ENCODE data around the gene CSMD2.

The CSMD2 gene

GRCh38 chr1:33948291-33948690 lies 216.7 kb downstream of the CSMD2 start:
- Histone ChIP-seq H2AK5ac (ENCODE audit: low read length) (no peak overlapping the region), H3K79me1 (ENCODE audit: low read length) (no peaks in the 10 kb centered on the region), H3K4ac (ENCODE audit: low read depth, low read length) (no peak overlapping the region), H2BK15ac (replicated peaks; ENCODE audit: low read depth) (no peak overlapping the region), H3K4me2 (ENCODE audit: low read length) (no peak overlapping the region), H3K79me2 (ENCODE audit: control insufficient read depth, insufficient read depth, low read length) (no peaks in the 10 kb centered on the region), H3K56ac (ENCODE audit: low read length) (no peak overlapping the region), H3K4me3 (ENCODE audit: low read length) (no peak overlapping the region), H2BK120ac (ENCODE audit: low read depth, low read length) (no peak overlapping the region), H3K9ac (ENCODE audit: low read length) (no peak overlapping the region), H3K27me3 (ENCODE audit: insufficient read depth, low read length, poor library complexity) (no peaks in the 10 kb centered on the region), H3K23ac (ENCODE audit: low read length) (no peak overlapping the region), H3K27ac (ENCODE audit: low read depth, low read length) (no peak overlapping the region), H4K8ac (ENCODE audit: low read depth, low read length) (no peak overlapping the region), H4K5ac (ENCODE audit: low read length) (no peak overlapping the region), H3K18ac (ENCODE audit: low read length) (no peak overlapping the region), H3K36me3 (ENCODE audit: control insufficient read depth, insufficient read depth, low read length) (no peaks in the 10 kb centered on the region), H3K4me1 (ENCODE audit: control insufficient read depth, low read depth, low read length) (no peaks in the 10 kb centered on the region), H2BK5ac (ENCODE audit: low read length) (no peak overlapping the region)
- DNase-seq, result no peak
- no CpG with 5 or more reads among the region's 3 CpGs for WGBS (ENCODE audit: extremely low coverage, insufficient coverage, low lambda C conversion rate)

- Histone ChIP-seq H3K4me3 (ENCODE audit: low read length) (no peak overlapping the region), H2BK15ac (replicated peaks; ENCODE audit: low read depth) (no peak overlapping the region), H3K27me3 (ENCODE audit: insufficient read depth, low read length, poor library complexity) (no peaks in the 10 kb centered on the region), H3K4ac (ENCODE audit: low read depth, low read length) (no peak overlapping the region), H3K18ac (ENCODE audit: low read length) (no peak overlapping the region), H3K23ac (ENCODE audit: low read length) (no peak overlapping the region), H2AK5ac (ENCODE audit: low read length) (no peak overlapping the region), H4K8ac (ENCODE audit: low read depth, low read length) (no peak overlapping the region), H3K36me3 (ENCODE audit: control insufficient read depth, insufficient read depth, low read length) (no peaks in the 10 kb centered on the region), H4K5ac (ENCODE audit: low read length) (no peak overlapping the region), H3K4me2 (ENCODE audit: low read length) (no peak overlapping the region), H3K27ac (ENCODE audit: low read depth, low read length) (no peak overlapping the region), H3K9ac (ENCODE audit: low read length) (no peak overlapping the region), H3K79me2 (ENCODE audit: control insufficient read depth, insufficient read depth, low read length) (no peaks in the 10 kb centered on the region), H3K79me1 (ENCODE audit: low read length) (no peaks in the 10 kb centered on the region), H3K56ac (ENCODE audit: low read length) (no peak overlapping the region), H3K4me1 (ENCODE audit: control insufficient read depth, low read depth, low read length) (no peaks in the 10 kb centered on the region), H2BK5ac (ENCODE audit: low read length) (no peak overlapping the region), H2BK120ac (ENCODE audit: low read depth, low read length) (no peak overlapping the region)
- DNase-seq, result no peak
- no CpG with 5 or more reads among the region's 2 CpGs for WGBS (ENCODE audit: extremely low coverage, insufficient coverage, low lambda C conversion rate)
Observed at GRCh38 chr1:33946836-33947235, 218.2 kb downstream of the CSMD2 start.

GRCh38 chr1:33944846-33945245 lies 220.2 kb downstream of the CSMD2 start:
- H3K4me2 ChIP-seq (ENCODE audit: low read length), result no peak overlapping the region
- H4K5ac ChIP-seq (ENCODE audit: low read length), result no peak overlapping the region
- no peaks in the 10 kb centered on the region for H3K36me3 ChIP-seq (ENCODE audit: control insufficient read depth, insufficient read depth, low read length)
- WGBS (ENCODE audit: extremely low coverage, insufficient coverage, low lambda C conversion rate), result no CpG with 5 or more reads among the region's 1 CpG
- H3K56ac ChIP-seq (ENCODE audit: low read length), result no peak overlapping the region
- no peak overlapping the region for H4K8ac ChIP-seq (ENCODE audit: low read depth, low read length)
- H3K4ac ChIP-seq (ENCODE audit: low read depth, low read length), result no peak overlapping the region
- no peak overlapping the region for H2BK5ac ChIP-seq (ENCODE audit: low read length)
- H3K4me1 ChIP-seq (ENCODE audit: control insufficient read depth, low read depth, low read length), result no peaks in the 10 kb centered on the region
- H2AK5ac ChIP-seq (ENCODE audit: low read length), result no peak overlapping the region
- H3K79me2 ChIP-seq (ENCODE audit: control insufficient read depth, insufficient read depth, low read length), result no peaks in the 10 kb centered on the region
- no peaks in the 10 kb centered on the region for H3K27me3 ChIP-seq (ENCODE audit: insufficient read depth, low read length, poor library complexity)
- H3K9ac ChIP-seq (ENCODE audit: low read length), result no peak overlapping the region
- no peak overlapping the region for H2BK120ac ChIP-seq (ENCODE audit: low read depth, low read length)
- H3K18ac ChIP-seq (ENCODE audit: low read length), result no peak overlapping the region
- H3K79me1 ChIP-seq (ENCODE audit: low read length), result no peaks in the 10 kb centered on the region
- no peak for DNase-seq
- no peak overlapping the region for H3K4me3 ChIP-seq (ENCODE audit: low read length)
- H3K23ac ChIP-seq (ENCODE audit: low read length), result no peak overlapping the region
- no peak overlapping the region for H3K27ac ChIP-seq (ENCODE audit: low read depth, low read length)
- no peak overlapping the region for H2BK15ac ChIP-seq (replicated peaks; ENCODE audit: low read depth)

- no peak overlapping the region for H4K8ac ChIP-seq (ENCODE audit: low read depth, low read length)
- no peak overlapping the region for H3K56ac ChIP-seq (ENCODE audit: low read length)
- H2BK15ac ChIP-seq (replicated peaks; ENCODE audit: low read depth), result no peak overlapping the region
- WGBS (ENCODE audit: extremely low coverage, insufficient coverage, low lambda C conversion rate), result no CpG with 5 or more reads among the region's 3 CpGs
- H3K4ac ChIP-seq (ENCODE audit: low read depth, low read length), result no peak overlapping the region
- H2BK5ac ChIP-seq (ENCODE audit: low read length), result no peak overlapping the region
- H3K27ac ChIP-seq (ENCODE audit: low read depth, low read length), result no peak overlapping the region
- no peak overlapping the region for H2AK5ac ChIP-seq (ENCODE audit: low read length)
- no peak overlapping the region for H3K4me3 ChIP-seq (ENCODE audit: low read length)
- H3K23ac ChIP-seq (ENCODE audit: low read length), result no peak overlapping the region
- no peak for DNase-seq
- H3K79me1 ChIP-seq (ENCODE audit: low read length), result no peaks in the 10 kb centered on the region
- no peak overlapping the region for H3K18ac ChIP-seq (ENCODE audit: low read length)
- no peaks in the 10 kb centered on the region for H3K4me1 ChIP-seq (ENCODE audit: control insufficient read depth, low read depth, low read length)
- H3K36me3 ChIP-seq (ENCODE audit: control insufficient read depth, insufficient read depth, low read length), result no peaks in the 10 kb centered on the region
- H4K5ac ChIP-seq (ENCODE audit: low read length), result no peak overlapping the region
- no peak overlapping the region for H3K9ac ChIP-seq (ENCODE audit: low read length)
- no peak overlapping the region for H2BK120ac ChIP-seq (ENCODE audit: low read depth, low read length)
- no peak overlapping the region for H3K4me2 ChIP-seq (ENCODE audit: low read length)
- H3K27me3 ChIP-seq (ENCODE audit: insufficient read depth, low read length, poor library complexity), result no peaks in the 10 kb centered on the region
- no peaks in the 10 kb centered on the region for H3K79me2 ChIP-seq (ENCODE audit: control insufficient read depth, insufficient read depth, low read length)
Observed at GRCh38 chr1:33943978-33944377, 221.1 kb downstream of the CSMD2 start.

- Histone ChIP-seq H2AK5ac (ENCODE audit: low read length) (no peak overlapping the region), H4K5ac (ENCODE audit: low read length) (no peak overlapping the region), H3K56ac (ENCODE audit: low read length) (no peak overlapping the region), H3K36me3 (ENCODE audit: control insufficient read depth, insufficient read depth, low read length) (no peaks in the 10 kb centered on the region), H3K9ac (ENCODE audit: low read length) (no peak overlapping the region), H3K18ac (ENCODE audit: low read length) (no peak overlapping the region), H2BK5ac (ENCODE audit: low read length) (no peak overlapping the region), H2BK15ac (replicated peaks; ENCODE audit: low read depth) (no peak overlapping the region), H3K4ac (ENCODE audit: low read depth, low read length) (no peak overlapping the region), H3K4me2 (ENCODE audit: low read length) (no peak overlapping the region), H2BK120ac (ENCODE audit: low read depth, low read length) (no peak overlapping the region), H3K4me1 (ENCODE audit: control insufficient read depth, low read depth, low read length) (no peaks in the 10 kb centered on the region), H3K4me3 (ENCODE audit: low read length) (no peak overlapping the region), H3K79me1 (ENCODE audit: low read length) (no peaks in the 10 kb centered on the region), H3K23ac (ENCODE audit: low read length) (no peak overlapping the region), H3K27ac (ENCODE audit: low read depth, low read length) (no peak overlapping the region), H4K8ac (ENCODE audit: low read depth, low read length) (no peak overlapping the region), H3K79me2 (ENCODE audit: control insufficient read depth, insufficient read depth, low read length) (no peaks in the 10 kb centered on the region), H3K27me3 (ENCODE audit: insufficient read depth, low read length, poor library complexity) (no peaks in the 10 kb centered on the region)
- no CpG with 5 or more reads among the region's 3 CpGs for WGBS (ENCODE audit: extremely low coverage, insufficient coverage, low lambda C conversion rate)
- DNase-seq, result no peak
Observed at GRCh38 chr1:33932871-33933270, 232.2 kb downstream of the CSMD2 start.

- Histone ChIP-seq H3K4me1 (ENCODE audit: control insufficient read depth, low read depth, low read length) (no peaks in the 10 kb centered on the region), H3K4me3 (ENCODE audit: low read length) (no peak overlapping the region), H3K27me3 (ENCODE audit: insufficient read depth, low read length, poor library complexity) (no peaks in the 10 kb centered on the region), H2BK15ac (replicated peaks; ENCODE audit: low read depth) (no peak overlapping the region), H2AK5ac (ENCODE audit: low read length) (no peak overlapping the region), H3K4me2 (ENCODE audit: low read length) (no peak overlapping the region), H3K79me1 (ENCODE audit: low read length) (no peaks in the 10 kb centered on the region), H3K18ac (ENCODE audit: low read length) (no peak overlapping the region), H3K27ac (ENCODE audit: low read depth, low read length) (no peak overlapping the region), H3K23ac (ENCODE audit: low read length) (no peak overlapping the region), H2BK5ac (ENCODE audit: low read length) (no peak overlapping the region), H3K36me3 (ENCODE audit: control insufficient read depth, insufficient read depth, low read length) (no peaks in the 10 kb centered on the region), H3K4ac (ENCODE audit: low read depth, low read length) (no peak overlapping the region), H4K5ac (ENCODE audit: low read length) (no peak overlapping the region), H3K79me2 (ENCODE audit: control insufficient read depth, insufficient read depth, low read length) (no peaks in the 10 kb centered on the region), H4K8ac (ENCODE audit: low read depth, low read length) (no peak overlapping the region), H2BK120ac (ENCODE audit: low read depth, low read length) (no peak overlapping the region), H3K56ac (ENCODE audit: low read length) (no peak overlapping the region), H3K9ac (ENCODE audit: low read length) (no peak overlapping the region)
- no peak for DNase-seq
- WGBS (ENCODE audit: extremely low coverage, insufficient coverage, low lambda C conversion rate), result no CpG with 5 or more reads among the region's 4 CpGs
Observed at GRCh38 chr1:33931111-33931475, 233.9 kb downstream of the CSMD2 start.

All from mesendoderm (in vitro differentiated cells).